ENCODE results near the gene MYL2.
"Not testable (repeated sequence)": the region's sequence is repeated elsewhere in the genome, so short reads cannot be mapped to it uniquely, and the experiment has no call there.

Gene MYL2

GRCh38 chr12:110920324-110920910 lies at the start of gene MYL2:
Gene MYL2 (minus strand): TSS chr12:110920579. CDS start chr12:110920529, 50 bp downstream.
- no peak for DNase-seq (ENCODE audit: low read depth)
- H3K4me3 ChIP-seq (ENCODE audit: low read depth, low read length): no peak within 1 kb of the TSS

GRCh38 chr12:110966081-110966760 lies 45.8 kb upstream of the MYL2 start:
- no peak overlapping the region for H3K4me3 ChIP-seq (ENCODE audit: low read depth, low read length)
- no peak for DNase-seq (ENCODE audit: low read depth)

GRCh38 chr12:110965574-110965973 lies 45.2 kb upstream of the MYL2 start:
- no peak for DNase-seq (ENCODE audit: low read depth)
- H3K4me3 ChIP-seq (ENCODE audit: low read depth, low read length): no peak overlapping the region

- DNase-seq (ENCODE audit: low read depth): no peak
- H3K4me3 ChIP-seq (ENCODE audit: low read depth, low read length): no peak overlapping the region
Measured at GRCh38 chr12:110960795-110961194, 40.4 kb upstream of the MYL2 start.

GRCh38 chr12:110957652-110958051 lies 37.3 kb upstream of the MYL2 start:
- no peak for DNase-seq (ENCODE audit: low read depth)
- H3K4me3 ChIP-seq (ENCODE audit: low read depth, low read length): no peak overlapping the region

GRCh38 chr12:110957159-110957558 lies 36.8 kb upstream of the MYL2 start:
- H3K4me3 ChIP-seq (ENCODE audit: low read depth, low read length): no peak overlapping the region
- no peak for DNase-seq (ENCODE audit: low read depth)

GRCh38 chr12:110950867-110951266 lies 30.5 kb upstream of the MYL2 start:
- H3K4me3 ChIP-seq (ENCODE audit: low read depth, low read length); DNase-seq (ENCODE audit: low read depth): not testable (repeated sequence)

- DNase-seq (ENCODE audit: low read depth): not testable (repeated sequence)
Measured at GRCh38 chr12:110950466-110950865, 30.1 kb upstream of the MYL2 start.

GRCh38 chr12:110948041-110948440 lies 27.7 kb upstream of the MYL2 start:
- no peak for DNase-seq (ENCODE audit: low read depth)
- no peak overlapping the region for H3K4me3 ChIP-seq (ENCODE audit: low read depth, low read length)

More at GRCh38 chr12:110950466-110950865, 30.1 kb upstream of the MYL2 start:
- not testable (repeated sequence) for H3K4me3 ChIP-seq (ENCODE audit: low read depth, low read length)

GRCh38 chr12:110943373-110943772 lies 23.0 kb upstream of the MYL2 start:
- DNase-seq (ENCODE audit: low read depth): no peak
- no peak overlapping the region for H3K4me3 ChIP-seq (ENCODE audit: low read depth, low read length)

- H3K4me3 ChIP-seq (ENCODE audit: low read depth, low read length): no peak overlapping the region
- no peak for DNase-seq (ENCODE audit: low read depth)
Measured at GRCh38 chr12:110941391-110941790, 21.0 kb upstream of the MYL2 start.

- no peak overlapping the region for H3K4me3 ChIP-seq (ENCODE audit: low read depth, low read length)
- no peak for DNase-seq (ENCODE audit: low read depth)
Measured at GRCh38 chr12:110940933-110941332, 20.6 kb upstream of the MYL2 start.

GRCh38 chr12:110940296-110940695 lies 19.9 kb upstream of the MYL2 start:
- DNase-seq (ENCODE audit: low read depth): no peak
- H3K4me3 ChIP-seq (ENCODE audit: low read depth, low read length): no peak overlapping the region

- H3K4me3 ChIP-seq (ENCODE audit: low read depth, low read length): no peak overlapping the region
- no peak for DNase-seq (ENCODE audit: low read depth)
Measured at GRCh38 chr12:110937104-110937641, 16.8 kb upstream of the MYL2 start.

GRCh38 chr12:110936367-110937103 lies 16.2 kb upstream of the MYL2 start:
- no peak for DNase-seq (ENCODE audit: low read depth)
- H3K4me3 ChIP-seq (ENCODE audit: low read depth, low read length): no peak overlapping the region

GRCh38 chr12:110935588-110935987 lies 15.2 kb upstream of the MYL2 start:
- H3K4me3 ChIP-seq (ENCODE audit: low read depth, low read length): no peak overlapping the region
- no peak for DNase-seq (ENCODE audit: low read depth)

- H3K4me3 ChIP-seq (ENCODE audit: low read depth, low read length): no peak overlapping the region
- no peak for DNase-seq (ENCODE audit: low read depth)
Measured at GRCh38 chr12:110934093-110934852, 13.9 kb upstream of the MYL2 start.

- DNase-seq (ENCODE audit: low read depth): no peak
- H3K4me3 ChIP-seq (ENCODE audit: low read depth, low read length): no peak overlapping the region
Measured at GRCh38 chr12:110933326-110933974, 13.1 kb upstream of the MYL2 start.

GRCh38 chr12:110932046-110932445 lies 11.7 kb upstream of the MYL2 start:
- H3K4me3 ChIP-seq (ENCODE audit: low read depth, low read length): no peak overlapping the region
- no peak for DNase-seq (ENCODE audit: low read depth)
